Heart left ventricle (tissue), 13 donors: Measurements from ENCODE around the gene TUBB8.

ENCODE experiments used
- CTCF ChIP-seq, 12 donors: fragments of 200-600 bp; sonication (generic) in 4 of 12; IDR thresholded peaks; one replicate each; pipeline versions ENCODE4 v1.5.0 to v1.8.0; 2018 to 2022; ENCODE audit warnings: antibody characterized with exemption in 12 of 12, mild to moderate bottlenecking in 5 of 12
- POLR2A ChIP-seq, 2 donors: fragments of 450-650 bp; IDR thresholded peaks; one replicate each; pipeline ENCODE4 v1.6.1; 2017; ENCODE audit warnings: antibody characterized with exemption in 2 of 2, mild to moderate bottlenecking in 2 of 2, moderate library complexity in 2 of 2
- donor health status: ischemic (EF 13 %, LVEDD 7.1; RV severe dilation, severe dysfunction).
- donor health status: DM: no; HTN: yes; CAD: no.
- donor health status: DM: no; HTN: no; CAD: no.
- donor health status: ischemic (EF 25% LVEDD 6.9; RV normal size, moderate dysfunction).
- donor health status: ischemic (EF 25% LVEDD 5.7; RV mildly dilated, moderate dysfunction).
- donor health status: ischemic (EF 35%, LVEDD 5.7; RV mildly dilated, moderate dysfunction).
- donor health status: nonischemic (EF 11% LVEDD 7.7; RV severe dilation, severe dysfunction).
- donor health status: DM: yes; HTN: yes; CAD: no.
- donor health status: PGD.
- donor health status: ischemic (EF 29% LVEDD 5.4; RV normal size, mild dysfunction).
- donor health status: nonischemic (EF 23%, LVEDD 6.1; RV moderate dilation, normal function).

- no peak for TF ChIP-seq CTCF (IDR thresholded peaks at IDR 0.05)
- TF ChIP-seq POLR2A (IDR thresholded peaks at IDR 0.05) = no peak
Measured at GRCh38 chr10:79532-80215, 30.6 kb upstream of the TUBB8 start.
